GM12864 (cell line): ENCODE measurements around the gene AEBP1.

Source experiments
- DNase-seq: peaks from one replicate; pipeline ENCODE4 v3.0.0-alpha.2; 2011; ENCODE audit warnings: low read depth
- H3K4me3 ChIP-seq: 2 replicates; pipeline ENCODE4 v1.5.1; 2011; ENCODE audit warnings: mild to moderate bottlenecking, low read depth, low read length, control low read depth
- TF ChIP-seq, protein P1 (sequence below): IDR thresholded peaks from 2 replicates; pipeline ENCODE4 v1.5.1; 2011; ENCODE audit warnings: low read depth, mild to moderate bottlenecking, moderate library complexity, low read length, control low read depth, inconsistent platforms; ENCODE audit errors: missing control alignments

Gene AEBP1

DNA sequence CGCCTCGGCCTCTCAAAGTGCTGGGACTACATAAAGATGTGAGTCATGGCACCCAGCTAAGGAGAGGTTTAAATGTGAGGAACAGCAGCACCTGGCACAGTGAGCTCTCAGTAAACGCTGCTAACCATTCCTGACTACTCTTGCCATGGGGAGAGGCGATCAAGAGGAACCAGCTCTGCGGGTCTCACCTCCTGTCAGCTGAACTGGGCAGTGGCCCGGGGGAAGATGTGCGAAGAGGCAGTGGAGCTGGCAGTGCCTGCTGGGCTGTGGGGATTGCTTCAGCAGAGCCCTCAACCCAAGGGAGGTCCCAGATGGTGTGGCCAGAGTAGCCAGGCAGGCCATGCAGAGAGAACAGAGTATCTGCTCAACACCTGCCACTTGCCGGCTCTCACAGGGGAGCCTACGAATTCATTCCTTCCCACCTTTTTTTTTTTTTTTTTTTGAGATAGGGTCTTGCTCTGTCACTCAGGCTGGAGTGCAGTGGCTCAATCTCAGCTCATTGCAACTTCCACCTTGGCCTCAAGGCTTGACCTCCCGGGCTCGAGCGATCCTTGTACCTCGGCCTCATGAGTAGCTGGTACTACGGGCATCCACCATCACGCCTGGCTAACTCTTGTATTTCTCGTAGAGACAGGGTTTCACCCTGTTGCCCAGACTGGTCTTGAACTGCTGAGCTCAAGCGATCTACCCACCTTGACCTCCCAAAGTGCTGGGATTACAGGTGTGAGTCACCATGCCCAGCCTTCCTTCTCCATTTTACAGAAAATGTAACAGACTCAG is 28.7 kb upstream of the AEBP1 start:
- TF ChIP-seq, protein P1, sequence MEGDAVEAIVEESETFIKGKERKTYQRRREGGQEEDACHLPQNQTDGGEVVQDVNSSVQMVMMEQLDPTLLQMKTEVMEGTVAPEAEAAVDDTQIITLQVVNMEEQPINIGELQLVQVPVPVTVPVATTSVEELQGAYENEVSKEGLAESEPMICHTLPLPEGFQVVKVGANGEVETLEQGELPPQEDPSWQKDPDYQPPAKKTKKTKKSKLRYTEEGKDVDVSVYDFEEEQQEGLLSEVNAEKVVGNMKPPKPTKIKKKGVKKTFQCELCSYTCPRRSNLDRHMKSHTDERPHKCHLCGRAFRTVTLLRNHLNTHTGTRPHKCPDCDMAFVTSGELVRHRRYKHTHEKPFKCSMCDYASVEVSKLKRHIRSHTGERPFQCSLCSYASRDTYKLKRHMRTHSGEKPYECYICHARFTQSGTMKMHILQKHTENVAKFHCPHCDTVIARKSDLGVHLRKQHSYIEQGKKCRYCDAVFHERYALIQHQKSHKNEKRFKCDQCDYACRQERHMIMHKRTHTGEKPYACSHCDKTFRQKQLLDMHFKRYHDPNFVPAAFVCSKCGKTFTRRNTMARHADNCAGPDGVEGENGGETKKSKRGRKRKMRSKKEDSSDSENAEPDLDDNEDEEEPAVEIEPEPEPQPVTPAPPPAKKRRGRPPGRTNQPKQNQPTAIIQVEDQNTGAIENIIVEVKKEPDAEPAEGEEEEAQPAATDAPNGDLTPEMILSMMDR = no peak
- DNase-seq = no peak
- no peak overlapping the region for H3K4me3 ChIP-seq

DNA sequence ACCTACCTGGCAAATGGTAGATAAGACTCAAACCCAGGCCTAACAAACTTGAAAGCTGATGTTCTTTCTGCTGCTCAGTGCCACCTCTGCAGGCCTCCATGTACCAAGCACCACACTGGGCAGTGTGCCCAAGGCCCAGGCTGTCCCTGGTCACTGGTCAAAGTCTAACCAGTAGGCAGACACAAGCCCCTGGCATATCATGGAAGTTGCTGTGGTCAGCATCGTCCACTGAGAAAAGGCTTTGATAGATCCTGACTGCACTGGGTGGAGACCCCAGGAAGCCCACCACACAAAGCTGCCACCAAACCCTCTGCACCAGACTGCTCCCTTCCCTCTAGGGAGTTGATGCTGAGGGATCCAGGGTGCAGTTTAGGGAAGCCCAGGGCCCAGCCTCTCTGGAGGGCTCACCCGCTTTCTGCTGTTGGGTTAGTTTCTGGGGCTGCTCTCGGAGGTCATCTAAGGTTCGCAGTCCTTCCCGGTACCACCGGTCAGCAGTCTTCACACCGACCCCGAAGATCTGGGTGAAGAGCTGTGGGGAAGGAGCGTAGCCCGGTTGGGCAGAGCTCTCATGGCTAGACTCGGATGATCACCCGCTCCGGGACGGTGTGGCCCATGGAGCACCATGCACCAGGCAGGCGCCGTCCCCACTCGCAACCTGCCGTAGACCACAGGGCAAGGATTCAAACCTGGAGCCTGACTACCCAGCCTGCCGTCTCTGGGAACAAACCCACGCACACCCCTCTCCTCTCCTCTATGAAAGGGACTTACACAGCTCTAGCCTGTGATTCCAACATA is 27.8 kb upstream of the AEBP1 start:
- no peak overlapping the region for H3K4me3 ChIP-seq
- DNase-seq = no peak
- TF ChIP-seq, protein P1 = no peak

DNA sequence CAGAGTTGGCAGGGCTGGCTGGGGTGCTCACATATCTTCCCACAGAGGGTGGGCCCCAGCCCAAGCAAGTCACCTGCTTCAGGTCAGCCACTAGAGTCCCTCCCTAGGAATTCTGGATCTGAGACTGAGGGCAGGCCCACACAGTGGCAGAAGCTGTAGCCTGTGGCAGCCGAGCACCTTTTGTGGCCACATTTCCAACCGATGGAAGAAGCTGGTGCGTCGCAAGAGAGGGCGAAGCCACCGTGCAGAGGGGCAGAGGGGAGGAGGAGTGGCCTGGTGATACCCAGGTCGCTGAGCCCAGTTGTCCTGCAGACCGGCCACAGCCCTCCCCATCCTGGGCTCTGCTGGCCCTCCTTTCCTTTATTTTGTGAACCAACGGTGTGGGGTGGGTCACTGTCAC is 27.1 kb upstream of the AEBP1 start:
- TF ChIP-seq, protein P1 = no peak
- H3K4me3 ChIP-seq = no peak overlapping the region
- no peak for DNase-seq

DNA sequence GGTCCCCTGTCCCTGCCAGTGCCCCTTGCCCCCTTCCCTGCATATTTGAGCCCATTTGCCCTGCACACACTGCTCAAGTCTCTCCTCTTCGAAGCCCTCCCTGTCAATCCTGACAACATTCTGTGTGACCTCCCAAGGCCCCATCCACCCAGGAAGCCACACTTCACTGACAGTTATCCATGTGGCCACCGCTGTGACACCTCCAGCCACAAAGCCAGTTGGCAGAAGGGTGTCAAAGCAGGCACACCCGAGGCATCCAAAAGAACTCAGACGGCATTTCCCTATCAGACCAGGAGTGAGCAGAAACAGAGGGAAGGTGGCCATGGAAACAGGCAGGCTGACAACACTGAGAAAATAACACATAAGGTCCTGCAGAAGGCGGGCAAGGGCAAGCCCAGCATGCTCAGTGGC is 26.5 kb upstream of the AEBP1 start:
- TF ChIP-seq, protein P1 = no peak
- no peak overlapping the region for H3K4me3 ChIP-seq

DNA sequence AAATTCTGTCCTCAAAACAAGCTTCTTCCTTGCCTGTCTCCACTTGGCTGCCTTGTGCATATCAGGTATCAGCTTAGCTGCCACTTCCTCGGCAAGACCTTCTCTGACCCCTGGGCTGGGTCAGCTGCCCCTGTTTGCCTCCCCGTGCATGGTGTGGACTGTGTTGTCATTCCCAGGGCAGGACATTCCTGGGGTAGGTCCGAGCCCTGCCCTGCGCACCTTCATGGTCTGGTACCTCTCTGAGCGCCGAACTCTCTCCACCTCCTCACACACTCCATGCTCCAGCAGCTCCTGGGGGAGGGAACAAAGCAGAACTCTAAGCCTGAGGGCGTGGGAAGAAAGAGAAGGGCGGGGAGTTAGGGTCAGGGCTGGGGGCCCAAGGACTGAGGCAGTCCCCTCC is 25.6 kb upstream of the AEBP1 start:
- no peak overlapping the region for H3K4me3 ChIP-seq

More for the DNA sequence above, 26.5 kb upstream of the AEBP1 start:
- DNase-seq = no peak

DNA sequence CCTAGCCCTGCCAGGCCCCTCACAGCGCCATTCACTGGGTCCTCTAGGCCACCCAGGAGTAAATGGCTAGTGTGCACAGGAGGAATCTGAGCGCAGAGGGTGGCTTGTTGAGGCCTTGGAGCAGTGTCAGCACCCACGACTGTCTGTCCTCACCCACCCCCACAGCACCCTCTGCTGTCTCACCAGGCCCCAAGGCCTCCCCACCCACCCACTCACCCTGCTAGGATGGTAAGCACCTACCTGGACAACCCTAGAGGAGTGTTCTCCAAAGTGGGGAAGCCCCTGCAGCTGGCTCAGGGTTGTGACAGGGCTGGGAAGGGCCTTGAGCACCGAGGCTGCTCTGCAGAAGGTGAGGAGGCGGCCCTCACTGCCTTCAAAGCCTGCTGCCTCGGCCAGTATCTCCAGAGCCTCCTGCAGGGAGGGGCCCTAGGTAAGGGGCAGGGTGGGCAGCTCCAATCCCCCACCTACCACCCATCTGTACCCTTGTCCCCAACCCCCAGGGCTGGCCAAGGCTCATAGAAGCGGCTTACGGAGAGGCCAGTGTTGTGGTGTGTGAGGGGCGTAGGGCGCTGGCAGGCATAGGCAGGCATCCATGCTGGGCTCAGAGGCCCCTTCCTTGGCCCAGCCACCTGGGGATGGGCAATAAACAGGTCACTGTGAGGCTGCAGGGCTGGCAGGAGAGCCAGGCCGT is 24.7 kb upstream of the AEBP1 start:
- TF ChIP-seq, protein P1 = no peak
- no peak overlapping the region for H3K4me3 ChIP-seq
- DNase-seq = no peak

More for the DNA sequence above, 25.6 kb upstream of the AEBP1 start:
- TF ChIP-seq, protein P1 = no peak
- no peak for DNase-seq
